Measurements from ENCODE around the gene FHL2. TPM values are rescaled to one million over a fixed set of nuclear protein-coding genes. Genes with fewer than 3 reads are reported as not detected.

FHL2 gene
- total and polyA plus RNA-seq, 2 experiments from 2014 or later: 17.9 to 18.8 TPM

DNA sequence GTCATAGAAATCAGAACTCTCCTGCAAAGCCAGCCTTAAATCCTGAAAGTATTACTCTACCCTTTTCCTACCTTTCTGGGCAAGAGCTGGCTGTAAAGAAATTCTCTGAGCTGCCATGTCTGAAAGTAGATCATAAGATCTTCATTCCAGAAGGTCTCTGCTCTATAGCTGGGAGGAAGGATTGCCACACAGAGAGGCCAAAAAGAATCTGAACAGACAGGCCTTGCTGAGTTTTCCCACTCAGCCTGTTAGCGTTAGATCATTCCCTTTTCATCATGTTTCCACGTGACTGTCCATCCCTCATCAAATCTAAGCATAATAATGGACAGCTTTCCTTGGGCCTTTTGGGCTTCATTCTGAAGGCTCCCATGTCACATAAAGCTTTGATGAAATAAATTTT is 43.2 kb upstream of the FHL2 start:
- Histone ChIP-seq H3K27me3 (no peaks in the 10 kb centered on the region), H3K4me2 (no peak overlapping the region), H3K79me2 (no peaks in the 10 kb centered on the region), H3K4me3 (no peak overlapping the region), H3K9me2 (replicated peaks; ENCODE audit: insufficient read depth) (no peaks in the 10 kb centered on the region), H3K36me3 (replicated peaks; ENCODE audit: insufficient read depth, low read depth) (no peaks in the 10 kb centered on the region), H2AFZ (no peak overlapping the region), H3K9me3 (ENCODE audit: low read depth) (no peaks in the 10 kb centered on the region), H4K20me1 (ENCODE audit: insufficient read depth, poor library complexity, severe bottlenecking) (no peaks in the 10 kb centered on the region), H3K4me1 (ENCODE audit: insufficient read depth) (peaks cover 16% of the 10 kb centered on the region), H3K27ac (no peak overlapping the region)
- no peak for DNase-seq (ENCODE audit: low spot score)
- TF ChIP-seq EZH2phosphoT487 (IDR thresholded peaks at IDR 0.05; ENCODE audit: low read depth, severe bottlenecking, unreplicated experiment): no peak
- no peak for TF ChIP-seq EZH2 (IDR thresholded peaks at IDR 0.05; ENCODE audit: borderline replicate concordance)
- no peak for TF ChIP-seq CTCF (IDR thresholded peaks at IDR 0.05; ENCODE audit: poor library complexity)
- 83% methylated on average over 2 of the region's 2 CpGs for WGBS (ENCODE audit: low lambda C conversion rate, missing lambda C conversion rate)

- DNase-seq (ENCODE audit: low spot score): no peak
- no peaks in the 10 kb centered on the region for H3K36me3 ChIP-seq (replicated peaks; ENCODE audit: insufficient read depth, low read depth)
- no peak overlapping the region for H3K4me2 ChIP-seq
- H2AFZ ChIP-seq: no peak overlapping the region
- WGBS (ENCODE audit: low lambda C conversion rate, missing lambda C conversion rate): 70% methylated on average over 5 of the region's 5 CpGs
- H3K27ac ChIP-seq: no peak overlapping the region
- H4K20me1 ChIP-seq (ENCODE audit: insufficient read depth, poor library complexity, severe bottlenecking): no peaks in the 10 kb centered on the region
- no peaks in the 10 kb centered on the region for H3K79me2 ChIP-seq
- no peak overlapping the region for H3K4me3 ChIP-seq
- H3K4me1 ChIP-seq (ENCODE audit: insufficient read depth): peaks cover 16% of the 10 kb centered on the region
- H3K9me3 ChIP-seq (ENCODE audit: low read depth): no peaks in the 10 kb centered on the region
- H3K27me3 ChIP-seq: no peaks in the 10 kb centered on the region
- no peaks in the 10 kb centered on the region for H3K9me2 ChIP-seq (replicated peaks; ENCODE audit: insufficient read depth)
- TF ChIP-seq CTCF (IDR thresholded peaks at IDR 0.05; ENCODE audit: poor library complexity) (no peak), EZH2phosphoT487 (IDR thresholded peaks at IDR 0.05; ENCODE audit: low read depth, severe bottlenecking, unreplicated experiment) (no peak), EZH2 (IDR thresholded peaks at IDR 0.05; ENCODE audit: borderline replicate concordance) (no peak)
These were observed 40.3 kb upstream of the FHL2 start for GRCh38 chr2:105439141-105439540.

GRCh38 chr2:105438104-105438929 is 39.5 kb upstream of the FHL2 start:
- Histone ChIP-seq H3K79me2 (no peaks in the 10 kb centered on the region), H3K36me3 (replicated peaks; ENCODE audit: insufficient read depth, low read depth) (no peaks in the 10 kb centered on the region), H3K9me2 (replicated peaks; ENCODE audit: insufficient read depth) (no peaks in the 10 kb centered on the region), H3K27me3 (no peaks in the 10 kb centered on the region), H2AFZ (no peak overlapping the region), H3K9me3 (ENCODE audit: low read depth) (no peaks in the 10 kb centered on the region), H3K4me2 (peak overlapping the region; percentile 62), H3K4me1 (ENCODE audit: insufficient read depth) (peaks cover 13% of the 10 kb centered on the region), H3K4me3 (no peak overlapping the region), H3K27ac (peak overlapping the region; percentile 57), H4K20me1 (ENCODE audit: insufficient read depth, poor library complexity, severe bottlenecking) (no peaks in the 10 kb centered on the region)
- no peak for TF ChIP-seq EZH2phosphoT487 (IDR thresholded peaks at IDR 0.05; ENCODE audit: low read depth, severe bottlenecking, unreplicated experiment)
- no peak for TF ChIP-seq CTCF (IDR thresholded peaks at IDR 0.05; ENCODE audit: poor library complexity)
- TF ChIP-seq EZH2 (IDR thresholded peaks at IDR 0.05; ENCODE audit: borderline replicate concordance): no peak
- peak; percentile 51 for DNase-seq (ENCODE audit: low spot score)
- 41% methylated on average over 10 of the region's 10 CpGs for WGBS (ENCODE audit: low lambda C conversion rate, missing lambda C conversion rate)

All from hepatocyte (in vitro differentiated cells).